GM21447 (cell line): ENCODE measurements around the gene SEC16B.
"Not testable (repeated sequence)": the region's sequence is repeated elsewhere in the genome, so short reads cannot be mapped to it uniquely, and the experiment has no call there.

Experiments
- ATAC-seq: cut with Tn5 transposase; IDR thresholded peaks from one replicate; pipeline ENCODE4 v1.9.1; 2021; ENCODE audit not compliant: unreplicated experiment

The SEC16B gene

GRCh38 chr1:177969825-177970371 lies at the start of gene SEC16B:
SEC16B (minus strand) TSS chr1:177970058; CDS start chr1:177967981, 2,077 bp downstream.
- no peak for ATAC-seq

GRCh38 chr1:178019622-178020021 lies 49.8 kb upstream of the SEC16B start:
- no peak for ATAC-seq

- no peak for ATAC-seq
These were observed 49.4 kb upstream of the SEC16B start for GRCh38 chr1:178019208-178019607.

- ATAC-seq: no peak
These were observed 47.7 kb upstream of the SEC16B start for GRCh38 chr1:178017517-178017916.

GRCh38 chr1:178011864-178012503 lies 42.1 kb upstream of the SEC16B start:
- ATAC-seq: no peak

GRCh38 chr1:178011465-178011828 lies 41.6 kb upstream of the SEC16B start:
- no peak for ATAC-seq

- no peak for ATAC-seq
These were observed 41.0 kb upstream of the SEC16B start for GRCh38 chr1:178010674-178011464.

GRCh38 chr1:178006043-178006442 lies 36.2 kb upstream of the SEC16B start:
- no peak for ATAC-seq

- ATAC-seq: no peak
These were observed 35.6 kb upstream of the SEC16B start for GRCh38 chr1:178005450-178005849.

GRCh38 chr1:178004926-178005391 lies 35.1 kb upstream of the SEC16B start:
- ATAC-seq: peak; percentile 62

GRCh38 chr1:177998696-177999631 lies 29.1 kb upstream of the SEC16B start:
- ATAC-seq: no peak

GRCh38 chr1:177996957-177997356 lies 27.1 kb upstream of the SEC16B start:
- no peak for ATAC-seq

- no peak for ATAC-seq
These were observed 25.5 kb upstream of the SEC16B start for GRCh38 chr1:177995369-177995768.

GRCh38 chr1:177986281-177986680 lies 16.4 kb upstream of the SEC16B start:
- ATAC-seq: not testable (repeated sequence)

- ATAC-seq: no peak
These were observed 14.9 kb upstream of the SEC16B start for GRCh38 chr1:177984761-177985160.

- no peak for ATAC-seq
These were observed 14.3 kb upstream of the SEC16B start for GRCh38 chr1:177984136-177984525.

- no peak for ATAC-seq
These were observed 13.8 kb upstream of the SEC16B start for GRCh38 chr1:177983482-177984135.

GRCh38 chr1:177983077-177983476 lies 13.2 kb upstream of the SEC16B start:
- ATAC-seq: no peak

- no peak for ATAC-seq
These were observed 11.3 kb upstream of the SEC16B start for GRCh38 chr1:177981200-177981599.

GRCh38 chr1:177979272-177979671 lies 9.4 kb upstream of the SEC16B start:
- ATAC-seq: no peak

GRCh38 chr1:177978530-177978929 lies 8.7 kb upstream of the SEC16B start:
- no peak for ATAC-seq
